Neural progenitor cell (in vitro differentiated cells): ENCODE measurements around the gene SLC37A1. TPM values are rescaled to one million over a fixed set of nuclear protein-coding genes. Genes with fewer than 3 reads are reported as not detected.

ENCODE experiments used
- DNase-seq: peaks from one replicate; pipeline ENCODE4 v3.0.0-alpha.2; 2016; ENCODE audit warnings: low spot score
- H2AFZ ChIP-seq: fragments of 200-600 bp; sonication (generic); replicated peaks from 2 replicates; pipeline ENCODE4 v1.6.1; 2016; ENCODE audit warnings: antibody characterized with exemption
- H3F3A ChIP-seq: fragments of 200-600 bp; sonication (generic); 2 replicates; pipeline ENCODE4 v1.6.1; 2016; ENCODE audit warnings: antibody characterized with exemption, low read depth
- H3K27ac ChIP-seq: fragments of 200-600 bp; sonication (generic); 2 replicates; pipeline ENCODE4 v1.5.1; 2016; ENCODE audit warnings: mild to moderate bottlenecking
- H3K27me3 ChIP-seq: fragments of 200-600 bp; sonication (generic); 2 replicates; pipeline ENCODE4 v1.6.1; 2016; ENCODE audit warnings: mild to moderate bottlenecking, moderate library complexity
- H3K36me3 ChIP-seq: fragments of 200-600 bp; sonication (generic); 2 replicates; pipeline ENCODE4 v1.5.1; 2016
- H3K4me1 ChIP-seq: fragments of 200-600 bp; sonication (generic); 2 replicates; pipeline ENCODE4 v1.6.1; 2016; ENCODE audit warnings: mixed run types
- H3K4me2 ChIP-seq: fragments of 200-600 bp; sonication (generic); 2 replicates; pipeline ENCODE4 v1.6.1; 2016
- H3K4me3 ChIP-seq: fragments of 200-600 bp; sonication (generic); 2 replicates; pipeline ENCODE4 v1.5.1; 2016
- H3K79me2 ChIP-seq: fragments of 200-600 bp; sonication (generic); 2 replicates; pipeline ENCODE4 v1.6.1; 2016; ENCODE audit warnings: low read depth
- H3K9ac ChIP-seq: fragments of 200-600 bp; sonication (generic); 2 replicates; pipeline ENCODE4 v1.6.1; 2016
- H3K9me3 ChIP-seq: fragments of 200-600 bp; sonication (generic); 2 replicates; pipeline ENCODE4 v1.5.1; 2016; ENCODE audit warnings: low read depth
- H4K20me1 ChIP-seq: fragments of 200-600 bp; sonication (generic); 2 replicates; pipeline ENCODE4 v1.6.1; 2016; ENCODE audit warnings: low read depth
- H3K27ac Mint-ChIP-seq: 3 replicates; pipeline ENCODE4 v1.8.0; 2021; ENCODE audit warnings: mixed read lengths
- H3K27me3 Mint-ChIP-seq: 2 replicates; pipeline ENCODE4 v1.8.0; 2022; ENCODE audit warnings: low read depth, mild to moderate bottlenecking, inconsistent platforms, moderate library complexity, mixed read lengths; ENCODE audit not compliant: insufficient read depth
- H3K36me3 Mint-ChIP-seq: 3 replicates; pipeline ENCODE4 v1.8.0; 2021; ENCODE audit warnings: mixed read lengths
- H3K4me1 Mint-ChIP-seq: 3 replicates; pipeline ENCODE4 v1.8.0; 2021; ENCODE audit warnings: mixed read lengths
- H3K4me3 Mint-ChIP-seq: 3 replicates; pipeline ENCODE4 v1.8.0; 2021; ENCODE audit warnings: mild to moderate bottlenecking, moderate library complexity, mixed read lengths
- H3K9me3 Mint-ChIP-seq: 3 replicates; pipeline ENCODE4 v1.8.0; 2020; ENCODE audit warnings: mixed read lengths
- EZH2 ChIP-seq: fragments of 200-600 bp; sonication (generic); IDR thresholded peaks from 2 replicates; pipeline ENCODE4 v1.6.1; 2017; ENCODE audit warnings: antibody characterized with exemption, mild to moderate bottlenecking, moderate library complexity
- EZH2phosphoT487 ChIP-seq: fragments of 200-600 bp; sonication (generic); IDR thresholded peaks from 2 replicates; pipeline ENCODE4 v1.6.1; 2017; ENCODE audit warnings: antibody characterized with exemption
- total RNA-seq: library from RNA; depleted of rRNA; stranded (reverse); fragments of >200 nt; gene quantifications from 2 replicates; pipeline ENCODE4 v1.2.3, GENCODE V29; 2015; ENCODE audit warnings: low replicate concordance
- TF ChIP-seq, protein P1 (sequence below): fragments of 200-600 bp; sonication (generic); IDR thresholded peaks from 2 replicates; pipeline ENCODE4 v1.5.1; 2017; ENCODE audit warnings: antibody characterized with exemption, mild to moderate bottlenecking

Gene SLC37A1
- total RNA-seq, 1 donor from 2014 or later = 1.2 TPM

DNA sequence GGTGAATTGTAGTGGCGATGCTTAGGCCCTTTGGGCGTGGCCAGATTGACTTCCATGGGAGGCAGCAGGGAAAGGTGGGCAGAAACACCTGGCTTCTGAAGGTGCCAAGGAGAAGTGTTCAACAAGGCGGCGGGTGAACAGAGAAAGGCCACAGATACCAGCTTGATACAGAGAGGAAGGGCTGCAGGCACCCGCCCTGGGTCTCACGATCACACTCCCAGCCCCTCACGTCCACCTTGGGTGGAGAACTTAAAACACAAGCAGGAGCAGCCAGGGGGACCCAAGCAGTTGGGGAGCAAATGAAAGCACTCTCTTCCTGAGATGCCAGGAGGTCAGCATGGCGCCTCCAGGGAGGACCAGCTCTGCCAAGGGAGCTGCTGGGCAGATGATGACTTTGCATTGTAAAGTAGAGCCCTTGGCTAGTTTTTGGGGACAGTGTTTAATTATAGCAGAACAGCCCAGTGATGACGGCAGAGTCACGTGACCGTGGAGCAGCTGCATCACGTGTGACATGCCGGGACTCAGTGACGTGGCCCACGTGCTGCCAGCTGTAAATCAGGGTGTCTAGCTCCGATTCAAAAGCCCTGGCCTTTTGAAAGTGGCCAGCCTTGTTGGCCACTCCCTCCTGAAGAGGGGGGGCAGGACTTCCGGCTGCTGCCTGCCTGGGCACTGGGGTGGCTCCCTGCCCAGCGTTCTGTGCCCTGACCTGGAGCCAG, 19.0 kb downstream of the SLC37A1 start:
- no peaks in the 10 kb centered on the region for H3K9me3 Mint-ChIP-seq
- H3K9ac ChIP-seq = no peak overlapping the region
- TF ChIP-seq EZH2 (no peak), EZH2phosphoT487 (no peak)
- TF ChIP-seq, protein P1, sequence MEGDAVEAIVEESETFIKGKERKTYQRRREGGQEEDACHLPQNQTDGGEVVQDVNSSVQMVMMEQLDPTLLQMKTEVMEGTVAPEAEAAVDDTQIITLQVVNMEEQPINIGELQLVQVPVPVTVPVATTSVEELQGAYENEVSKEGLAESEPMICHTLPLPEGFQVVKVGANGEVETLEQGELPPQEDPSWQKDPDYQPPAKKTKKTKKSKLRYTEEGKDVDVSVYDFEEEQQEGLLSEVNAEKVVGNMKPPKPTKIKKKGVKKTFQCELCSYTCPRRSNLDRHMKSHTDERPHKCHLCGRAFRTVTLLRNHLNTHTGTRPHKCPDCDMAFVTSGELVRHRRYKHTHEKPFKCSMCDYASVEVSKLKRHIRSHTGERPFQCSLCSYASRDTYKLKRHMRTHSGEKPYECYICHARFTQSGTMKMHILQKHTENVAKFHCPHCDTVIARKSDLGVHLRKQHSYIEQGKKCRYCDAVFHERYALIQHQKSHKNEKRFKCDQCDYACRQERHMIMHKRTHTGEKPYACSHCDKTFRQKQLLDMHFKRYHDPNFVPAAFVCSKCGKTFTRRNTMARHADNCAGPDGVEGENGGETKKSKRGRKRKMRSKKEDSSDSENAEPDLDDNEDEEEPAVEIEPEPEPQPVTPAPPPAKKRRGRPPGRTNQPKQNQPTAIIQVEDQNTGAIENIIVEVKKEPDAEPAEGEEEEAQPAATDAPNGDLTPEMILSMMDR = no peak
- H3K79me2 ChIP-seq = no peaks in the 10 kb centered on the region
- H3K4me1 Mint-ChIP-seq = peaks cover 48% of the 10 kb centered on the region
- no peak overlapping the region for H3K27ac ChIP-seq
- no peak for DNase-seq
- no peaks in the 10 kb centered on the region for H3F3A ChIP-seq
- H3K36me3 Mint-ChIP-seq = no peaks in the 10 kb centered on the region
- peaks cover 11% of the 10 kb centered on the region for H3K27me3 Mint-ChIP-seq
- H3K4me2 ChIP-seq = no peak overlapping the region
- no peak overlapping the region for H3K27ac Mint-ChIP-seq
- H3K4me1 ChIP-seq = peaks cover 12% of the 10 kb centered on the region
- no peaks in the 10 kb centered on the region for H4K20me1 ChIP-seq
- H3K27me3 ChIP-seq = no peaks in the 10 kb centered on the region
- H3K9me3 ChIP-seq = no peaks in the 10 kb centered on the region
- H3K36me3 ChIP-seq = no peaks in the 10 kb centered on the region
- no peak overlapping the region for H3K4me3 ChIP-seq
- H2AFZ ChIP-seq = no peak overlapping the region
- no peak overlapping the region for H3K4me3 Mint-ChIP-seq

GRCh38 chr21:42533306-42533962, 19.8 kb downstream of the SLC37A1 start:
- H3K4me1 ChIP-seq = peaks cover 8% of the 10 kb centered on the region
- no peak overlapping the region for H3K4me2 ChIP-seq
- DNase-seq = no peak
- no peak overlapping the region for H3K27ac Mint-ChIP-seq
- no peak for TF ChIP-seq EZH2
- TF ChIP-seq EZH2phosphoT487 = no peak
- TF ChIP-seq, protein P1 = no peak
- no peak overlapping the region for H2AFZ ChIP-seq
- no peak overlapping the region for H3K9ac ChIP-seq
- H3K4me3 ChIP-seq = no peak overlapping the region
- no peaks in the 10 kb centered on the region for H3K9me3 ChIP-seq
- H3K4me3 Mint-ChIP-seq = no peak overlapping the region
- peaks cover 44% of the 10 kb centered on the region for H3K4me1 Mint-ChIP-seq
- no peak overlapping the region for H3K27ac ChIP-seq
- H3K36me3 Mint-ChIP-seq = no peaks in the 10 kb centered on the region
- H3K36me3 ChIP-seq = no peaks in the 10 kb centered on the region
- H3K27me3 Mint-ChIP-seq = peaks cover 11% of the 10 kb centered on the region
- H3K9me3 Mint-ChIP-seq = no peaks in the 10 kb centered on the region
- H3F3A ChIP-seq = no peaks in the 10 kb centered on the region
- H3K27me3 ChIP-seq = no peaks in the 10 kb centered on the region
- no peaks in the 10 kb centered on the region for H3K79me2 ChIP-seq
- H4K20me1 ChIP-seq = no peaks in the 10 kb centered on the region

GRCh38 chr21:42533963-42534355, 20.3 kb downstream of the SLC37A1 start:
- H3K27ac ChIP-seq = no peak overlapping the region
- H2AFZ ChIP-seq = no peak overlapping the region
- no peaks in the 10 kb centered on the region for H3K36me3 ChIP-seq
- peaks cover 8% of the 10 kb centered on the region for H3K4me1 ChIP-seq
- H3K79me2 ChIP-seq = no peaks in the 10 kb centered on the region
- no peaks in the 10 kb centered on the region for H3K27me3 ChIP-seq
- H3K9ac ChIP-seq = no peak overlapping the region
- H3K36me3 Mint-ChIP-seq = no peaks in the 10 kb centered on the region
- H3K4me2 ChIP-seq = no peak overlapping the region
- TF ChIP-seq EZH2phosphoT487 (no peak), EZH2 (no peak)
- TF ChIP-seq, protein P1 = no peak
- H3K4me3 Mint-ChIP-seq = no peak overlapping the region
- H3F3A ChIP-seq = no peaks in the 10 kb centered on the region
- H3K9me3 ChIP-seq = no peaks in the 10 kb centered on the region
- H4K20me1 ChIP-seq = no peaks in the 10 kb centered on the region
- no peak overlapping the region for H3K27ac Mint-ChIP-seq
- peaks cover 11% of the 10 kb centered on the region for H3K27me3 Mint-ChIP-seq
- no peaks in the 10 kb centered on the region for H3K9me3 Mint-ChIP-seq
- no peak for DNase-seq
- H3K4me3 ChIP-seq = no peak overlapping the region
- peaks cover 44% of the 10 kb centered on the region for H3K4me1 Mint-ChIP-seq
